Lung microvascular endothelial cell (primary cell): ENCODE results near the gene SDK1. TPM values are rescaled to one million over a fixed set of nuclear protein-coding genes. Genes with fewer than 3 reads are reported as not detected.

Experiments
- DNase-seq, 2 donors: peaks; one replicate each; pipeline versions ENCODE4 v3.0.0 to v3.0.0-alpha.2; 2010; ENCODE audit warnings: low read depth in 2 of 2
- total RNA-seq: library from RNA; depleted of rRNA; stranded (reverse); fragments of >200 nt; gene quantifications from 2 replicates; pipeline ENCODE4 v1.2.1, GENCODE V29; 2014

SDK1 gene
- total RNA-seq, 1 donor from 2014 or later, result 0.79 TPM

- DNase-seq, result no peak
Observed at GRCh38 chr7:3879355-3880075, 578.5 kb downstream of the SDK1 start.

- no peak for DNase-seq
Observed at GRCh38 chr7:3880228-3880987, 579.4 kb downstream of the SDK1 start.

- DNase-seq, result no peak
Observed at GRCh38 chr7:3882782-3883181, 581.7 kb downstream of the SDK1 start.

- DNase-seq, result no peak
Observed at GRCh38 chr7:3884543-3884942, 583.5 kb downstream of the SDK1 start.

GRCh38 chr7:3887096-3887690 lies 586.1 kb downstream of the SDK1 start:
- DNase-seq, result no peak

GRCh38 chr7:3888096-3888495 lies 587.0 kb downstream of the SDK1 start:
- no peak for DNase-seq

- DNase-seq, result no peak
Observed at GRCh38 chr7:3892157-3892556, 591.1 kb downstream of the SDK1 start.

GRCh38 chr7:3892686-3893085 lies 591.6 kb downstream of the SDK1 start:
- no peak for DNase-seq

GRCh38 chr7:3893151-3893788 lies 592.2 kb downstream of the SDK1 start:
- no peak for DNase-seq

- no peak for DNase-seq
Observed at GRCh38 chr7:3893789-3894153, 592.7 kb downstream of the SDK1 start.

- no peak for DNase-seq
Observed at GRCh38 chr7:3895341-3896116, 594.5 kb downstream of the SDK1 start.

- no peak for DNase-seq
Observed at GRCh38 chr7:3896169-3896765, 595.2 kb downstream of the SDK1 start.

- peak; percentile 66 to 67 for DNase-seq
Observed at GRCh38 chr7:3897430-3898372, 596.6 kb downstream of the SDK1 start.

- no peak for DNase-seq
Observed at GRCh38 chr7:3899559-3899991, 598.5 kb downstream of the SDK1 start.

GRCh38 chr7:3908153-3908552 lies 607.1 kb downstream of the SDK1 start:
- DNase-seq, result no peak

GRCh38 chr7:3909128-3909527 lies 608.1 kb downstream of the SDK1 start:
- no peak for DNase-seq

- no peak for DNase-seq
Observed at GRCh38 chr7:3910054-3910453, 609.0 kb downstream of the SDK1 start.

- DNase-seq, result no peak
Observed at GRCh38 chr7:3911685-3912084, 610.6 kb downstream of the SDK1 start.

- DNase-seq, result no peak
Observed at GRCh38 chr7:3912291-3912690, 611.2 kb downstream of the SDK1 start.
